Eye (tissue), 1 donor: ENCODE results near the gene PHYH.
"Not testable (repeated sequence)": the region's sequence is repeated elsewhere in the genome, so short reads cannot be mapped to it uniquely, and the experiment has no call there.

Experiments
- DNase-seq: peaks from one replicate; pipeline ENCODE4 v3.0.0-alpha.2; 2015

PHYH gene

GRCh38 chr10:13299437-13300287 is at the start of gene PHYH:
TSS of gene PHYH (minus strand) at chr10:13300064. CDS start at chr10:13300042, 22 bp downstream.
- peak; percentile 93 for DNase-seq

- peak; percentile 95 for DNase-seq
Observed at GRCh38 chr10:13348216-13349017, 48.6 kb upstream of the PHYH start, which contains the start of gene SEPHS1. TSS of gene SEPHS1 (minus strand) at chr10:13348293. CDS start at chr10:13344950, 3,343 bp downstream.

- DNase-seq = peak; percentile 95
Observed at GRCh38 chr10:13347500-13348156, 47.8 kb upstream of the PHYH start.

- DNase-seq = peak; percentile 71
Observed at GRCh38 chr10:13347043-13347499, 47.2 kb upstream of the PHYH start.

- DNase-seq = peak; percentile 75
Observed at GRCh38 chr10:13346283-13347042, 46.6 kb upstream of the PHYH start.

- no peak for DNase-seq
Observed at GRCh38 chr10:13340626-13341376, 40.9 kb upstream of the PHYH start.

GRCh38 chr10:13340068-13340467 is 40.2 kb upstream of the PHYH start:
- DNase-seq = peak; percentile 28

GRCh38 chr10:13338390-13339110 is 38.7 kb upstream of the PHYH start:
- DNase-seq = peak; percentile 81

GRCh38 chr10:13337827-13338196 is 37.9 kb upstream of the PHYH start:
- DNase-seq = no peak

- no peak for DNase-seq
Observed at GRCh38 chr10:13337128-13337826, 37.4 kb upstream of the PHYH start.

GRCh38 chr10:13335881-13336280 is 36.0 kb upstream of the PHYH start:
- DNase-seq = no peak

- no peak for DNase-seq
Observed at GRCh38 chr10:13334556-13334955, 34.7 kb upstream of the PHYH start.

GRCh38 chr10:13331646-13332045 is 31.8 kb upstream of the PHYH start:
- no peak for DNase-seq

GRCh38 chr10:13330980-13331379 is 31.1 kb upstream of the PHYH start:
- DNase-seq = not testable (repeated sequence)

- no peak for DNase-seq
Observed at GRCh38 chr10:13329565-13329964, 29.7 kb upstream of the PHYH start.

GRCh38 chr10:13328613-13329012 is 28.7 kb upstream of the PHYH start:
- no peak for DNase-seq

- no peak for DNase-seq
Observed at GRCh38 chr10:13328126-13328525, 28.3 kb upstream of the PHYH start.

GRCh38 chr10:13327534-13327933 is 27.7 kb upstream of the PHYH start:
- peak; percentile 53 for DNase-seq

- no peak for DNase-seq
Observed at GRCh38 chr10:13322615-13323148, 22.8 kb upstream of the PHYH start.

- no peak for DNase-seq
Observed at GRCh38 chr10:13321576-13321975, 21.7 kb upstream of the PHYH start.
